ENCODE measurements around the gene MLN.

DNA sequence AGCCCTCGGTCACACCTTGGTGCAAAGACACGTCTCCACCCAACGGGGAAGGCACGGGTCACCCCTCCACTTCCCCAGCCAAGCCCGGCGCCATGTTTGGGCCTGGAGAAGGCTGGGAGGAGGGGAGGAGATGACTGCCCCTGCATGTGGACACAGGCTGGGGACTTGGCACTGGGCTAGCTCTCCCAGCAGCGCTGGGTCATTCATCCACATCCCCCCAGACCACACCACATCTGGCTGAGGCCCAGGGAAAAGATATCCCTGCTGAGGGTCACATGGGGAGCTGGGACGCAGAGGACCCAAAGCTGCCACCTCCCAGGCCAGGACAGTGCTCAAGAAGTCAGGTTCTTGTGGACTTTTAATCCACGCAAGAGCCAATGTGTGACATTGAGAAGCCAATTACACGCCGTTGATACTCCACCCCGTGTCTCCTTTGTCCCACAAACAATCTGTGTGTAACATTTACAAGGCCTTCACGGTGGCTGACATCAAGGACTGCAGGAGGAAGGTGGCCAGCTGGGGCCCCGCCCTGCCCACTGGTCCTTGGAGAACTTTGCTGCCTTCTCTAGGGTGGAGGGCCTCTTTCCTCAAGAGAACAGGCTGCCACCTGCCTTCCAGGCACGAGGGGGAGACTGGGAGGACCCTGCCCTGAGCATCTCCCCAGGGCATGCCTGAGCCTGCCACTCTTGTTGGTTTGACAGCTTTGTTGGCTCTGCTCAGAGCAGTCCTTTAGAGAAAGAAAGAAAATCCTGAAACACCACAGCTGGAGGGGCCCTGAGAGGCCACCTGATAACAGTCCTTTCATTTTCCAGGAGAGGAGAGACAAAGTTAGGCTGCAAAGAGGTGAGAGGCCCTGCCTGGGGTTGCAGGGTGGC, 51.8 kb downstream of the MLN start:
- TF ChIP-seq EZH2phosphoT487 (IDR thresholded peaks at IDR 0.05; ENCODE audit: borderline replicate concordance, low read length) = no peak
- TF ChIP-seq, protein P1, sequence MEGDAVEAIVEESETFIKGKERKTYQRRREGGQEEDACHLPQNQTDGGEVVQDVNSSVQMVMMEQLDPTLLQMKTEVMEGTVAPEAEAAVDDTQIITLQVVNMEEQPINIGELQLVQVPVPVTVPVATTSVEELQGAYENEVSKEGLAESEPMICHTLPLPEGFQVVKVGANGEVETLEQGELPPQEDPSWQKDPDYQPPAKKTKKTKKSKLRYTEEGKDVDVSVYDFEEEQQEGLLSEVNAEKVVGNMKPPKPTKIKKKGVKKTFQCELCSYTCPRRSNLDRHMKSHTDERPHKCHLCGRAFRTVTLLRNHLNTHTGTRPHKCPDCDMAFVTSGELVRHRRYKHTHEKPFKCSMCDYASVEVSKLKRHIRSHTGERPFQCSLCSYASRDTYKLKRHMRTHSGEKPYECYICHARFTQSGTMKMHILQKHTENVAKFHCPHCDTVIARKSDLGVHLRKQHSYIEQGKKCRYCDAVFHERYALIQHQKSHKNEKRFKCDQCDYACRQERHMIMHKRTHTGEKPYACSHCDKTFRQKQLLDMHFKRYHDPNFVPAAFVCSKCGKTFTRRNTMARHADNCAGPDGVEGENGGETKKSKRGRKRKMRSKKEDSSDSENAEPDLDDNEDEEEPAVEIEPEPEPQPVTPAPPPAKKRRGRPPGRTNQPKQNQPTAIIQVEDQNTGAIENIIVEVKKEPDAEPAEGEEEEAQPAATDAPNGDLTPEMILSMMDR (IDR thresholded peaks at IDR 0.05; ENCODE audit: low read depth, low read length, poor library complexity, severe bottlenecking) = no peak
